CD4-positive, alpha-beta T cell (primary cell): ENCODE data around the gene SCARF1. TPM values are rescaled to one million over a fixed set of nuclear protein-coding genes. Genes with fewer than 3 reads are reported as not detected.
A peak's percentile ranks its signal among the peaks of the same experiment; 100 is the strongest.

Source experiments
- ATAC-seq: fragments of 200-7000 bp; cut with Tn5 transposase; one replicate; pipeline ENCODE4 v1.10.0; 2022; ENCODE audit warnings: mild to moderate bottlenecking; ENCODE audit not compliant: poor library complexity
- CTCF ChIA-PET: fragments of 350-600 bp; sonication (Branson Sonifier 250); formaldehyde crosslinking; loops from one replicate; lab custom pipeline; 2021; ENCODE audit warnings: antibody characterized with exemption, inconsistent platforms; lab: Charles Lee
- POLR2A ChIA-PET: fragments of 350-600 bp; sonication (Branson Sonifier 250); formaldehyde crosslinking; loops from one replicate; lab custom pipeline; 2021; ENCODE audit warnings: antibody characterized with exemption, inconsistent platforms; lab: Charles Lee
- DNase-seq, 14 experiments: peaks; one replicate each; pipeline ENCODE4 v3.0.0-alpha.2; 2013 to 2020; ENCODE audit warnings: mixed read lengths in 2 of 14
- H3K27ac ChIP-seq, 2 donors: one replicate each; pipeline versions ENCODE4 v1.5.1 to v1.7.0; 2013; ENCODE audit warnings: low read length in 2 of 2, low read depth in 1 of 2, mild to moderate bottlenecking in 1 of 2
- H3K27me3 ChIP-seq, 2 experiments: 1 replicate in 1 of 2; 2 replicates in 1 of 2; pipeline versions ENCODE4 v1.6.1 to v1.7.0; 2013; ENCODE audit warnings: low read length in 2 of 2, control low read depth in 1 of 2, mild to moderate bottlenecking in 1 of 2, moderate library complexity in 1 of 2; ENCODE audit not compliant: insufficient read depth in 2 of 2, control insufficient read depth in 1 of 2
- H3K36me3 ChIP-seq: one replicate; pipeline ENCODE4 v1.6.1; 2013; ENCODE audit warnings: low read length, control low read depth; ENCODE audit not compliant: insufficient read depth
- H3K4me1 ChIP-seq: one replicate; pipeline ENCODE4 v1.6.1; 2013; ENCODE audit warnings: low read length, control low read depth; ENCODE audit not compliant: insufficient read depth
- H3K4me3 ChIP-seq: one replicate; pipeline ENCODE4 v1.5.1; 2013; ENCODE audit warnings: mild to moderate bottlenecking, low read length, moderate library complexity
- H3K9me3 ChIP-seq, 2 experiments: 1 replicate in 1 of 2; 2 replicates in 1 of 2; pipeline versions ENCODE4 v1.6.1 to v1.7.0; 2013; ENCODE audit warnings: low read length in 2 of 2, mild to moderate bottlenecking in 2 of 2, control low read depth in 1 of 2, moderate library complexity in 1 of 2; ENCODE audit not compliant: control insufficient read depth in 1 of 2, insufficient read depth in 1 of 2
- H3K27ac Mint-ChIP-seq: one replicate; pipeline ENCODE4 v1.8.0; 2020; ENCODE audit warnings: mixed read lengths
- H3K27me3 Mint-ChIP-seq: one replicate; pipeline ENCODE4 v1.8.0; 2021; ENCODE audit warnings: mixed read lengths
- H3K36me3 Mint-ChIP-seq: one replicate; pipeline ENCODE4 v1.8.0; 2021; ENCODE audit warnings: low read depth, mixed read lengths
- H3K4me1 Mint-ChIP-seq: one replicate; pipeline ENCODE4 v1.8.0; 2021; ENCODE audit warnings: low read depth, mixed read lengths
- H3K4me3 Mint-ChIP-seq: one replicate; pipeline ENCODE4 v1.8.0; 2020; ENCODE audit warnings: mild to moderate bottlenecking, mixed read lengths
- H3K9me3 Mint-ChIP-seq: one replicate; pipeline ENCODE4 v1.8.0; 2020; ENCODE audit warnings: mixed read lengths
- CTCF ChIP-seq: fragments of 200-600 bp; IDR thresholded peaks from one replicate; pipeline ENCODE4 v1.8.0; 2022; ENCODE audit warnings: antibody characterized with exemption, mild to moderate bottlenecking
- intact Hi-C, 2 experiments: fragments of 100-400 bp; cut with DNase I in 1 of 2; cut with micrococcal nuclease in 1 of 2; formaldehyde crosslinking; loops; one replicate each; pipeline versions ENCODE4 v1.15.1 to v1.9.0; 2023 to 2025; cut with DNase I, micrococcal nuclease
- total RNA-seq, 174 experiments: library from RNA in 2 of 174; stranded (reverse) in 2 of 174; gene quantifications; one replicate each; pipeline ENCODE4 v1.2.3 and lab custom pipeline; 2021 to 2026

Gene SCARF1
- total RNA-seq, 2 experiments from 2014 or later: 0.41 to 0.45 TPM

- no peak for DNase-seq
- Histone ChIP-seq H3K4me3 (no peak overlapping the region), H3K27ac (no peak overlapping the region), H3K27me3 (no peaks in the 10 kb centered on the region), H3K36me3 (peaks cover 22% of the 10 kb centered on the region), H3K9me3 (no peaks in the 10 kb centered on the region), H3K4me1 (peaks cover 33% of the 10 kb centered on the region)
- TF ChIP-seq CTCF: no peak
- H3K27me3 Mint-ChIP-seq: no peaks in the 10 kb centered on the region
- POLR2A ChIA-PET: interaction anchor here (3.3 kb wide), 1 partner anchor 30 kb away, joined by 52 read pairs; no protein-coding TSS in a partner anchor
- intact Hi-C loops: loop anchor here in 1 of 2 experiments (2.0 to 10.0 kb wide), 2 partner anchors 27 to 359 kb away; partner anchors contain the start of gene OVCA2
- peaks cover 37% of the 10 kb centered on the region for H3K4me1 Mint-ChIP-seq
- no peak overlapping the region for H3K4me3 Mint-ChIP-seq
- H3K9me3 Mint-ChIP-seq: no peaks in the 10 kb centered on the region
- peaks cover 38% of the 10 kb centered on the region for H3K36me3 Mint-ChIP-seq
- CTCF ChIA-PET: no interaction called here
- ATAC-seq: no peak
- H3K27ac Mint-ChIP-seq: peak overlapping the region; percentile 37
Observed at GRCh38 chr17:1686086-1686485, 40.6 kb upstream of the SCARF1 start.

- Mint-ChIP-seq H3K27me3 (no peaks in the 10 kb centered on the region), H3K4me1 (peaks cover 49% of the 10 kb centered on the region), H3K27ac (peak within 1 kb of the TSS; percentile 96), H3K4me3 (peak within 1 kb of the TSS; percentile 99), H3K9me3 (no peaks in the 10 kb centered on the region), H3K36me3 (peaks cover 53% of the 10 kb centered on the region)
- peak within 1 kb of the TSS; percentile 86 to 95 for H3K27ac ChIP-seq
- POLR2A ChIA-PET: interaction anchor here (0.6 to 3.5 kb wide), 28 partner anchors 12 to 1365 kb away, joined by 3 to 52 read pairs (median 4); partner anchors contain the start of genes RILP, RPA1, SCARF1 and SLC43A2
- DNase-seq (peak; percentile 97 to 99 (median 98)), ATAC-seq (peak; percentile 96)
- peak within 1 kb of the TSS; percentile 93 for H3K4me3 ChIP-seq
- intact Hi-C loops: loop anchor here (1.0 to 10.0 kb wide), 3 partner anchors 32 to 360 kb away; partner anchors contain the start of genes OVCA2 (in 1 of the 2), RILP (in 1 of the 2) and SCARF1 (in 1 of the 2)
- H3K9me3 ChIP-seq: no peaks in the 10 kb centered on the region
- CTCF ChIA-PET: interaction anchor here (0.7 to 1.1 kb wide), 3 partner anchors 16 to 37 kb away, joined by 4 to 6 read pairs (median 5); partner anchors contain the start of gene RILP
- peaks cover 37% of the 10 kb centered on the region for H3K36me3 ChIP-seq
- no peak for TF ChIP-seq CTCF
- no peaks in the 10 kb centered on the region for H3K27me3 ChIP-seq
- H3K4me1 ChIP-seq: peaks cover 33% of the 10 kb centered on the region
Observed at GRCh38 chr17:1684378-1685189, 39.1 kb upstream of the SCARF1 start, which contains the start of gene PRPF8. TSS of gene PRPF8 (minus strand) at chr17:1684867. CDS start at chr17:1684571, 296 bp downstream.

GRCh38 chr17:1683459-1683858 lies 37.9 kb upstream of the SCARF1 start:
- Histone ChIP-seq H3K4me1 (peaks cover 33% of the 10 kb centered on the region), H3K27ac (no peak overlapping the region), H3K36me3 (peaks cover 48% of the 10 kb centered on the region), H3K27me3 (no peaks in the 10 kb centered on the region), H3K4me3 (peak overlapping the region; percentile 93), H3K9me3 (no peaks in the 10 kb centered on the region)
- DNase-seq: peak in 1 of 14 experiments; percentile 23
- CTCF ChIA-PET: interaction anchor here (0.7 to 1.0 kb wide), 3 partner anchors 14 to 371 kb away, joined by 3 to 5 read pairs (median 4); partner anchors contain the start of gene HIC1
- TF ChIP-seq CTCF: no peak
- Mint-ChIP-seq H3K27me3 (no peaks in the 10 kb centered on the region), H3K36me3 (peaks cover 64% of the 10 kb centered on the region), H3K9me3 (no peaks in the 10 kb centered on the region), H3K4me3 (peak overlapping the region; percentile 99), H3K4me1 (peaks cover 49% of the 10 kb centered on the region), H3K27ac (peak overlapping the region; percentile 96)
- ATAC-seq: no peak
- intact Hi-C loops: loop anchor here (1.0 to 10.0 kb wide), 3 partner anchors 32 to 361 kb away; partner anchors contain the start of genes OVCA2 (in 1 of the 2), RILP (in 1 of the 2) and SCARF1 (in 1 of the 2)
- POLR2A ChIA-PET: interaction anchor here (0.8 to 3.5 kb wide), 15 partner anchors 11 to 653 kb away, joined by 3 to 52 read pairs (median 8); partner anchors contain the start of genes RILP, RPA1, SLC43A2 and SMG6
